ENCODE results near the gene DDX6. TPM values are rescaled to one million over a fixed set of nuclear protein-coding genes. Genes with fewer than 3 reads are reported as not detected.

Gene DDX6
- total and polyA plus RNA-seq, 7 donors = 18.8 to 90.9 (median 77.6) TPM

GRCh38 chr11:118757876-118758399 is 33.0 kb downstream of the DDX6 start:
- Histone ChIP-seq H3K4me1 (no peaks in the 10 kb centered on the region), H3K4me3 (no peak overlapping the region), H3K27ac (no peak overlapping the region), H3K9me3 (no peaks in the 10 kb centered on the region), H3K27me3 (ENCODE audit: insufficient read depth in 3 of 3, low read length in 2 of 3) (no peaks in the 10 kb centered on the region), H3K36me3 (ENCODE audit: insufficient read depth in 1 of 2, low read depth in 1 of 2) (peaks cover 13 to 100% of the 10 kb centered on the region in 2 donors)
- DNase-seq (no peak), ATAC-seq (peak in 1 of 4 donors; percentile 37)
- TF ChIP-seq CTCF (IDR thresholded peaks at IDR 0.05) = no peak
- 60 to 74% (median 61%) methylated on average over 4 of the region's 4 CpGs for WGBS, 3 donors
- intact Hi-C loops (cut with DNase I) = loop anchor here in 1 of 2 donors (10.0 kb wide), 1 partner anchor 173 kb away; no protein-coding TSS in a partner anchor

DNA sequence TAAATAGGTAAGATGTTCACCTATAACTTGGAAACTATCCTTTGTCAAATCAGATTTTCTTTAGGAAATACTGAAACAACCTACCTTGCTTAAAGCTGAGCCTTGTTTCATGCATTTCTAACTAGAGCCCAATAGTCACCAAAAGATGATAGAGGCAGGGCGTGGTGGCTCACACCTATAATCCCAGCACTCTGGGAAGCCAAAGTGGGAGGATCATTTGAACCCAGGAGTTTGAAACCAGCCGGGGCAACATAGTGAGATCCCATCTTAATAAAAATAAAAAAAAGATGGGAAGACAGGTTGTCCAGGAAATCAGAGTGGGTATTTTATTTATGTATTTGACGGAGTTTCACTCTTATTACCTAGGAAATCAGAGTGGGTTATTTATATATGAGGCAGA is 38.3 kb downstream of the DDX6 start:
- peaks cover 5 to 96% of the 10 kb centered on the region in 2 donors for H3K36me3 ChIP-seq (ENCODE audit: insufficient read depth in 1 of 2, low read depth in 1 of 2)
- DNase-seq = no peak
- intact Hi-C loops (cut with DNase I) = loop anchor here in 1 of 2 donors (10.0 kb wide), 1 partner anchor 168 kb away; no protein-coding TSS in a partner anchor
- H3K27ac ChIP-seq = no peak overlapping the region
- no peak for ATAC-seq
- no peak for TF ChIP-seq CTCF (IDR thresholded peaks at IDR 0.05)
- H3K4me3 ChIP-seq = no peak overlapping the region
- no peaks in the 10 kb centered on the region for H3K27me3 ChIP-seq (ENCODE audit: insufficient read depth in 3 of 3, low read length in 2 of 3)
- H3K4me1 ChIP-seq = no peaks in the 10 kb centered on the region
- no peaks in the 10 kb centered on the region for H3K9me3 ChIP-seq
- 88 to 94% (median 92%) methylated on average over 3 of the region's 3 CpGs for WGBS, 3 donors

GRCh38 chr11:118749429-118749828 is 41.5 kb downstream of the DDX6 start:
- Histone ChIP-seq H3K27ac (no peak overlapping the region), H3K4me3 (no peak overlapping the region), H3K9me3 (no peaks in the 10 kb centered on the region), H3K27me3 (ENCODE audit: insufficient read depth in 3 of 3, low read length in 2 of 3) (no peaks in the 10 kb centered on the region), H3K4me1 (no peaks in the 10 kb centered on the region), H3K36me3 (ENCODE audit: insufficient read depth in 1 of 2, low read depth in 1 of 2) (peaks cover 5 to 64% of the 10 kb centered on the region in 2 donors)
- intact Hi-C loops (cut with DNase I) = no loop called here
- DNase-seq = no peak
- no peak for ATAC-seq
- TF ChIP-seq CTCF (IDR thresholded peaks at IDR 0.05) = no peak
- 71 to 80% (median 73%) methylated on average over 6 of the region's 6 CpGs for WGBS, 3 donors

- ATAC-seq (no peak), DNase-seq (no peak)
- Histone ChIP-seq H3K27ac (no peak overlapping the region), H3K9me3 (no peaks in the 10 kb centered on the region), H3K4me3 (no peak overlapping the region), H3K4me1 (no peaks in the 10 kb centered on the region), H3K27me3 (ENCODE audit: insufficient read depth in 3 of 3, low read length in 2 of 3) (no peaks in the 10 kb centered on the region), H3K36me3 (ENCODE audit: insufficient read depth in 1 of 2, low read depth in 1 of 2) (peaks cover 5 to 50% of the 10 kb centered on the region in 2 donors)
- TF ChIP-seq CTCF (IDR thresholded peaks at IDR 0.05) = no peak
- intact Hi-C loops (cut with DNase I) = no loop called here
Observed at GRCh38 chr11:118748056-118748455, 42.9 kb downstream of the DDX6 start.
